Spleen (tissue), 11 donors: ENCODE data around the gene AP1G1. TPM values are rescaled to one million over a fixed set of nuclear protein-coding genes. Genes with fewer than 3 reads are reported as not detected.

Experiments
- DNase-seq: peaks from one replicate; pipeline ENCODE4 v3.0.0-alpha.2; 2020
- H3K27ac ChIP-seq, 8 donors: fragments of 200-600 bp; sonication (generic) in 7 of 8; 1 replicate in 4 of 8; 2 replicates in 4 of 8; pipeline versions ENCODE4 v1.5.0 to v1.8.0; 2016 to 2021; ENCODE audit warnings: inconsistent platforms in 4 of 8, mild to moderate bottlenecking in 4 of 8, moderate library complexity in 1 of 8
- H3K27me3 ChIP-seq, 7 donors: fragments of 200-600 bp; sonication (generic) in 6 of 7; replicated peaks in 1 of 7; 1 replicate in 4 of 7; 2 replicates in 3 of 7; pipeline versions ENCODE4 v1.5.0 to v1.8.0; 2016 to 2021; ENCODE audit warnings: inconsistent platforms in 3 of 7, mild to moderate bottlenecking in 1 of 7
- H3K36me3 ChIP-seq, 6 donors: fragments of 200-600 bp; sonication (generic) in 5 of 6; 1 replicate in 4 of 6; 2 replicates in 2 of 6; pipeline versions ENCODE4 v1.5.0 to v1.8.0; 2016 to 2021; ENCODE audit warnings: inconsistent platforms in 2 of 6
- H3K4me1 ChIP-seq, 6 donors: fragments of 200-600 bp; sonication (generic) in 5 of 6; 1 replicate in 3 of 6; 2 replicates in 3 of 6; pipeline versions ENCODE4 v1.5.0 to v1.8.0; 2016 to 2021; ENCODE audit warnings: inconsistent platforms in 3 of 6
- H3K4me3 ChIP-seq, 8 donors: fragments of 200-600 bp; sonication (generic) in 7 of 8; 1 replicate in 4 of 8; 2 replicates in 4 of 8; pipeline versions ENCODE4 v1.5.0 to v1.8.0; 2016 to 2021; ENCODE audit warnings: inconsistent platforms in 4 of 8, mild to moderate bottlenecking in 4 of 8, moderate library complexity in 2 of 8
- H3K9me3 ChIP-seq, 8 donors: fragments of 200-600 bp; sonication (generic) in 7 of 8; 1 replicate in 4 of 8; 2 replicates in 4 of 8; pipeline versions ENCODE4 v1.5.0 to v1.8.0; 2016 to 2021; ENCODE audit warnings: inconsistent platforms in 4 of 8
- POLR2A ChIP-seq, 3 donors: fragments of 450-650 bp; IDR thresholded peaks; one replicate each; pipeline ENCODE4 v1.5.1; 2017; ENCODE audit warnings: antibody characterized with exemption in 3 of 3, mild to moderate bottlenecking in 1 of 3
- POLR2AphosphoS5 ChIP-seq, 3 donors: sonication (generic); formaldehyde crosslinking; IDR thresholded peaks; one replicate each; pipeline ENCODE4 v1.5.1; 2017; ENCODE audit warnings: antibody characterized with exemption in 3 of 3
- WGBS, 5 donors: extraction: QIAGEN DNeasy Blood & Tissue Kit in 3 of 5; methylation state at CpG; one replicate each; pipeline versions ENCODE4 v1.1.5 to v1.1.7; 2013 to 2018; 5-methylcytosine and 5-hydroxymethylcytosine counted together
- intact Hi-C: fragments of 100-400 bp; cut with DNase I; formaldehyde crosslinking; loops from one replicate; pipeline ENCODE4 v1.15.0; 2023; ENCODE audit warnings: low total_unique reads
- polyA plus RNA-seq, 3 donors: library from polyadenylated mRNA; stranded (reverse); fragments of 200-250 nt; gene quantifications; one replicate each; pipeline ENCODE4 v1.2.1, GENCODE V29; 2013
- total RNA-seq, 7 donors: library from RNA; depleted of rRNA in 3 of 7; stranded (reverse); fragments of >200 nt in 3 of 7; fragmentation: NEBNext Ultra II Directional in 4 of 7; extraction: Animal tissue kit (Norgen Biotek cat#: 25700) in 4 of 7; gene quantifications; one replicate each; pipeline versions ENCODE4 v1.1.0 to v1.2.1, GENCODE V29; 2016 to 2021
- TF ChIP-seq, protein P1 (sequence below), 11 experiments: fragments of 200-600 bp in 7 of 11; fragments of 450-650 bp in 4 of 11; sonication (generic) in 4 of 11; IDR thresholded peaks in 8 of 11; conservative IDR thresholded peaks in 3 of 11; 1 replicate in 7 of 11; 2 replicates in 4 of 11; pipeline versions ENCODE4 v1.4.0 to v1.8.0; 2016 to 2021; ENCODE audit warnings: antibody characterized with exemption in 11 of 11, inconsistent platforms in 4 of 11, mild to moderate bottlenecking in 1 of 11
- donor health status: healthy with polysubstance abuse.
- donor health status: DM: no; HTN: no; CAD: no; lungs with moderate emphysema.
- donor health status: DM: no; HTN: no; CAD: no.
- donor health status: Bipolar disorder and iron deficiency.
- donor health status: healthy.
- donor health status: DM: no; HTN: no; CAD: no.
- donor health status: DM: yes; HTN: yes; CAD: no.

The AP1G1 gene
- total and polyA plus RNA-seq, 10 donors = 11.2 to 125 (median 94.1) TPM

DNA sequence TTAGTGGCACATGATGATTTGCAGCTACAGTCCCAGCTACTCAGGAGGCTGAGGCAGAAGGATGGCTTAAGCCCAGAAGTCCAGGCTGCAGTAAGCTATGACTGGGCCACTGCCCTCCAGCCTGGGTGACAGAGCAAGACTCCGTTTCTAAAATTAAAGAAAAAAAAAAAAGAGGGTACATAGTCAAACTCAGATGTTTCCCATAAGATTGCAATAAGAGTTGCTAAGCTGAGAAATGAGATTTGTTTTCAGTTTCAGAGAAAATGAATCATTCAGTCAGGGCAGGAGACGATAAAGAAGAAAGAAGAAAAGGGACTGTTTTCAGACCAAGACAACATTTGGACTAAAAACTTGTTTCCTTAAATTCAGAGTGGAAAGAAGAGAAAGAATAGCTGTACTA, 54.0 kb downstream of the AP1G1 start:
- 68 to 88% (median 85%) methylated on average over 2 of the region's 2 CpGs for WGBS, 5 donors
- Histone ChIP-seq H3K36me3 (peaks cover 5 to 100% (median 84%) of the 10 kb centered on the region in 6 donors), H3K27ac (no peak overlapping the region), H3K9me3 (no peaks in the 10 kb centered on the region), H3K27me3 (no peaks in the 10 kb centered on the region), H3K4me1 (no peaks in the 10 kb centered on the region), H3K4me3 (no peak overlapping the region)
- no peak for DNase-seq
- intact Hi-C loops = no loop called here
- TF ChIP-seq, protein P1, sequence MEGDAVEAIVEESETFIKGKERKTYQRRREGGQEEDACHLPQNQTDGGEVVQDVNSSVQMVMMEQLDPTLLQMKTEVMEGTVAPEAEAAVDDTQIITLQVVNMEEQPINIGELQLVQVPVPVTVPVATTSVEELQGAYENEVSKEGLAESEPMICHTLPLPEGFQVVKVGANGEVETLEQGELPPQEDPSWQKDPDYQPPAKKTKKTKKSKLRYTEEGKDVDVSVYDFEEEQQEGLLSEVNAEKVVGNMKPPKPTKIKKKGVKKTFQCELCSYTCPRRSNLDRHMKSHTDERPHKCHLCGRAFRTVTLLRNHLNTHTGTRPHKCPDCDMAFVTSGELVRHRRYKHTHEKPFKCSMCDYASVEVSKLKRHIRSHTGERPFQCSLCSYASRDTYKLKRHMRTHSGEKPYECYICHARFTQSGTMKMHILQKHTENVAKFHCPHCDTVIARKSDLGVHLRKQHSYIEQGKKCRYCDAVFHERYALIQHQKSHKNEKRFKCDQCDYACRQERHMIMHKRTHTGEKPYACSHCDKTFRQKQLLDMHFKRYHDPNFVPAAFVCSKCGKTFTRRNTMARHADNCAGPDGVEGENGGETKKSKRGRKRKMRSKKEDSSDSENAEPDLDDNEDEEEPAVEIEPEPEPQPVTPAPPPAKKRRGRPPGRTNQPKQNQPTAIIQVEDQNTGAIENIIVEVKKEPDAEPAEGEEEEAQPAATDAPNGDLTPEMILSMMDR (IDR thresholded peaks at IDR 0.05 in 8 of 11, conservative IDR thresholded peaks at IDR 0.05 in 3 of 11) = no peak
- TF ChIP-seq POLR2AphosphoS5 (IDR thresholded peaks at IDR 0.05) (no peak), POLR2A (IDR thresholded peaks at IDR 0.05) (no peak)

DNA sequence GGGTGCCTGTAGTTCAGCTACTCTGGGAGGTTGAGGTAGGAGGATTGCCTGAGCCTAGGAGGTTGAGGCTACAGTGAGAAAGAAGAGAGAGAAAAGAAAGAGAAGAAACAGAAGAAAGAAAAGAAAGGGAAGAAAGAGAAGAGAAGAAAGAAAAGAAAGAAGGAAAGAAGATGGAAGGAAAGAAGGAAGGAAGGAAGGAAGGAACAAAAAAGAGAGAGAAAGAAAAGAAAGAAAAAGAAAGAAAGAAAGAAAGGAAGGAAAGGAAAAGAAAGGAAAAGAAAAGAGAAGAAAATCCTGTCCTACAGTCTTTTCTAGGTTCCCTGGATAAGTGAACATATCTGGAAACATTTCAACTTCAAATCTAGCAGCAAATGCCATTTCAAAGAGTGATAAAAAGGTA, 54.5 kb downstream of the AP1G1 start:
- no peak overlapping the region for H3K27ac ChIP-seq
- H3K9me3 ChIP-seq = no peaks in the 10 kb centered on the region
- TF ChIP-seq, protein P1 (IDR thresholded peaks at IDR 0.05 in 8 of 11, conservative IDR thresholded peaks at IDR 0.05 in 3 of 11) = no peak
- TF ChIP-seq POLR2AphosphoS5 (IDR thresholded peaks at IDR 0.05) = no peak
- no peak for TF ChIP-seq POLR2A (IDR thresholded peaks at IDR 0.05)
- H3K4me3 ChIP-seq = no peak overlapping the region
- H3K27me3 ChIP-seq = no peaks in the 10 kb centered on the region
- H3K36me3 ChIP-seq = peaks cover 5 to 100% (median 85%) of the 10 kb centered on the region in 6 donors
- no peak for DNase-seq
- intact Hi-C loops = no loop called here
- H3K4me1 ChIP-seq = no peaks in the 10 kb centered on the region

DNA sequence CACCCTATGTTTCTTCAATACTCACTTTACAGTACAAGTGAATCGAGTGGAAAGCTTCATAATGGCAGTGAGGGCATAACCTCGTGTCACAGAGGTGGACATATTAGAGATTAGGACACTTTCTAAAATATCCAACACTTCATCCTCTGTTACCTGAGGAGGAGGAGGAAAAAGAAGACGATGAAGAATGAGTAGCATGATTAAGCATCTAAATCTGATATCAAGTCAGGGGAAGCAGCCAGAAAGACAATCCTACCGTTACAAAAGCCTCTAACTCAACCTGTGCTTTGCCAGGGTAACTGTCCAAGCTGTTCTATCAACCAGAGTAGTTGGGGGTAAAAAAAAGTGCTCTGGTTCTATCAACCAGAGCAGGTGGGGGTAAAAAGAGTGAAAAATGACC, 60.4 kb downstream of the AP1G1 start:
- H3K4me1 ChIP-seq = peaks cover 0 to 5% (median 0%) of the 10 kb centered on the region in 6 donors
- WGBS, 5 donors = 86 to 95% (median 90%) methylated on average over 4 of the region's 4 CpGs

DNA sequence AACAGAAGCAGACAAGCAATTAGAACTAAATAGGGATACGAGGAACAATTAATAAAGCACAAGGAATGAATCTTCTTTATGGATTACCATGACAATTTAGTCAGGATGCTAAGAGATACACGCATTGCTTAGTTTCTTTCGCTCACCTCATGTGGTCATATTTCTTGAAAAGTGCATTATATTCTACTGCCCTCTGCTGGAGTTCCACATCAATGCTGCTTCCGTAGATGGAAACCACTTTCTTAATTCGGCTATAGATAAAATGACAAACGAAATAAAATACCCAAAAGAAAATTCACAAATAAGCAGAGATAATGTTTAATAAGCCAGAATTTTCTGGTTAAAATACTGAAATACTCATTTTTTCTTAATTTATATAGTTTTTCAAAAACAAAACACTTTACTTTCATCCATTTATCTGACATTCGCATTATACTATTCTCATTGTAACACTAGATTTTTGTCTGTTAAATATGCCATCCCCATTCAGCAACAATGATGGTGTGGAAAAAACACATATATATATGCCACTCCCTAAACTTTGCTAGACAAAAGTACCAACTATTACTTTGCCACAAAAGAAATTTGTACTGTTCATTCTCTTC, 62.1 kb downstream of the AP1G1 start:
- H3K36me3 ChIP-seq = peaks cover 7 to 100% (median 87%) of the 10 kb centered on the region in 6 donors
- WGBS, 5 donors = 48 to 62% (median 50%) methylated on average over 7 of the region's 7 CpGs
- H3K9me3 ChIP-seq = no peaks in the 10 kb centered on the region
- no peak for DNase-seq
- H3K27ac ChIP-seq = no peak overlapping the region
- no peak for TF ChIP-seq POLR2A (IDR thresholded peaks at IDR 0.05)
- TF ChIP-seq, protein P1 (IDR thresholded peaks at IDR 0.05 in 8 of 11, conservative IDR thresholded peaks at IDR 0.05 in 3 of 11) = peak; percentile 39 to 80 (median 64)
- H3K4me3 ChIP-seq = no peak overlapping the region
- intact Hi-C loops = no loop called here
- H3K4me1 ChIP-seq = peaks cover 0 to 5% (median 0%) of the 10 kb centered on the region in 6 donors
- no peaks in the 10 kb centered on the region for H3K27me3 ChIP-seq

More for the DNA sequence above, 60.4 kb downstream of the AP1G1 start:
- DNase-seq = no peak
- no peak overlapping the region for H3K27ac ChIP-seq
- TF ChIP-seq, protein P1 (IDR thresholded peaks at IDR 0.05 in 8 of 11, conservative IDR thresholded peaks at IDR 0.05 in 3 of 11) = no peak
- TF ChIP-seq POLR2AphosphoS5 (IDR thresholded peaks at IDR 0.05) = no peak
- no peaks in the 10 kb centered on the region for H3K9me3 ChIP-seq
- H3K36me3 ChIP-seq = peaks cover 7 to 100% (median 84%) of the 10 kb centered on the region in 6 donors
- no peaks in the 10 kb centered on the region for H3K27me3 ChIP-seq
- intact Hi-C loops = no loop called here
- no peak overlapping the region for H3K4me3 ChIP-seq
